Panc1 (cell line): ENCODE data around the gene HINFP.

ENCODE experiments used
- POLR2AphosphoS5 ChIP-seq: IDR thresholded peaks from 2 replicates; pipeline ENCODE4 v1.6.1; 2012; ENCODE audit warnings: mild to moderate bottlenecking, low read depth, low read length, moderate library complexity
- TCF7L2 ChIP-seq: IDR thresholded peaks from 2 replicates; pipeline ENCODE4 v1.6.1; 2011; ENCODE audit warnings: mild to moderate bottlenecking, low read depth, low read length, inconsistent platforms
- TF ChIP-seq, protein P1 (sequence below): fragments of 450-650 bp; IDR thresholded peaks from 2 replicates; pipeline ENCODE4 v1.5.1; 2017; ENCODE audit warnings: mild to moderate bottlenecking

DNA sequence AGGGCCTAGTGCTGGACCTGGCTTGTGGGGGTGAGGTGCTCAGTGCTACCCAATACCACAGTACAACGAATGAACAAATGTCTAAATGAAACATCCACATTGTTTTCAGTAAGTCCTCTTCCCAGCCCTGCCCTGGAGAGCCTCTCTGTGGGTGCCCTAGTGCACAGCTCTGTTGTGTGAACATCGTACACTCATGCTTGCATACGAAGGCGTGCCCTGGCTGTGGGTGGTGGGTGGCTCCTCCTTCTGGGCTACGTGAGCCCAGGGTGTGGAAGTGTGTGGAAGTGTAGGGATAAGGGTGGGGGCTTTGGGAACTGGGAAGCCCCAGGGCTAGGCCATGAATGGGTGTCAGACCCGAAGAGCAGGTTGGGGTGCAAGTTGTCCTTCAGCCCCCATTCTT lies 46.6 kb downstream of the HINFP start:
- TF ChIP-seq POLR2AphosphoS5 (no peak), TCF7L2 (no peak)
- TF ChIP-seq, protein P1, sequence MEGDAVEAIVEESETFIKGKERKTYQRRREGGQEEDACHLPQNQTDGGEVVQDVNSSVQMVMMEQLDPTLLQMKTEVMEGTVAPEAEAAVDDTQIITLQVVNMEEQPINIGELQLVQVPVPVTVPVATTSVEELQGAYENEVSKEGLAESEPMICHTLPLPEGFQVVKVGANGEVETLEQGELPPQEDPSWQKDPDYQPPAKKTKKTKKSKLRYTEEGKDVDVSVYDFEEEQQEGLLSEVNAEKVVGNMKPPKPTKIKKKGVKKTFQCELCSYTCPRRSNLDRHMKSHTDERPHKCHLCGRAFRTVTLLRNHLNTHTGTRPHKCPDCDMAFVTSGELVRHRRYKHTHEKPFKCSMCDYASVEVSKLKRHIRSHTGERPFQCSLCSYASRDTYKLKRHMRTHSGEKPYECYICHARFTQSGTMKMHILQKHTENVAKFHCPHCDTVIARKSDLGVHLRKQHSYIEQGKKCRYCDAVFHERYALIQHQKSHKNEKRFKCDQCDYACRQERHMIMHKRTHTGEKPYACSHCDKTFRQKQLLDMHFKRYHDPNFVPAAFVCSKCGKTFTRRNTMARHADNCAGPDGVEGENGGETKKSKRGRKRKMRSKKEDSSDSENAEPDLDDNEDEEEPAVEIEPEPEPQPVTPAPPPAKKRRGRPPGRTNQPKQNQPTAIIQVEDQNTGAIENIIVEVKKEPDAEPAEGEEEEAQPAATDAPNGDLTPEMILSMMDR: no peak
